SU-DHL-6 (cell line): ENCODE measurements around the gene ANKIB1.

Source experiments
- H2AFZ ChIP-seq: fragments of 200-600 bp; sonication (generic); 2 replicates; pipeline ENCODE4 v1.6.1; 2014; ENCODE audit warnings: low read depth, mild to moderate bottlenecking, moderate library complexity, mixed read lengths, antibody characterized with exemption, low read length; ENCODE audit not compliant: severe bottlenecking
- H3F3A ChIP-seq: fragments of 200-600 bp; shearing (Covaris generic); 2 replicates; pipeline ENCODE4 v1.6.0; 2016; ENCODE audit warnings: antibody characterized with exemption, mild to moderate bottlenecking; ENCODE audit not compliant: insufficient read depth
- H3K27ac ChIP-seq: fragments of 200-600 bp; sonication (generic); 2 replicates; pipeline ENCODE4 v1.5.1; 2016; ENCODE audit warnings: low read depth, mild to moderate bottlenecking, low read length, moderate library complexity, mixed read lengths
- H3K27me3 ChIP-seq: fragments of 200-600 bp; sonication (generic), shearing (Covaris generic); 2 replicates; pipeline ENCODE4 v1.6.0; 2014; ENCODE audit warnings: mild to moderate bottlenecking, low read length
- H3K36me3 ChIP-seq: fragments of 200-600 bp; sonication (generic); 2 replicates; pipeline ENCODE4 v1.6.1; 2014; ENCODE audit warnings: mild to moderate bottlenecking, low read length, mixed read lengths
- H3K4me2 ChIP-seq: fragments of 300-600, 200-600 bp; shearing (Covaris generic), sonication (generic); 2 replicates; pipeline ENCODE4 v1.6.0; 2014; ENCODE audit warnings: low read length, low read depth, mild to moderate bottlenecking; ENCODE audit not compliant: poor library complexity, severe bottlenecking
- H3K4me3 ChIP-seq: fragments of 200-600 bp; sonication (generic); 2 replicates; pipeline ENCODE4 v1.5.1; 2014; ENCODE audit warnings: antibody characterized with exemption, low read length, mild to moderate bottlenecking, mixed read lengths; ENCODE audit not compliant: insufficient read depth, poor library complexity, severe bottlenecking
- H3K79me2 ChIP-seq: fragments of 200-600 bp; sonication (generic); 2 replicates; pipeline ENCODE4 v1.6.1; 2014; ENCODE audit warnings: mild to moderate bottlenecking, low read length, moderate library complexity; ENCODE audit not compliant: insufficient read depth
- H3K9ac ChIP-seq: fragments of 200-600 bp; sonication (generic); 2 replicates; pipeline ENCODE4 v1.7.0; 2014; ENCODE audit warnings: mild to moderate bottlenecking, low read length
- H3K9me2 ChIP-seq: fragments of 200-600 bp; sonication (generic); replicated peaks from 2 replicates; pipeline ENCODE4 v1.6.1; 2014; ENCODE audit warnings: low read length; ENCODE audit not compliant: insufficient read depth
- H3K9me3 ChIP-seq: fragments of 200-600 bp; sonication (generic); 2 replicates; pipeline ENCODE4 v1.6.1; 2014; ENCODE audit warnings: low read length, mixed read lengths; ENCODE audit not compliant: insufficient read depth
- H4K20me1 ChIP-seq: fragments of 200-600 bp; sonication (generic); 2 replicates; pipeline ENCODE4 v1.6.1; 2014; ENCODE audit warnings: low read depth, mild to moderate bottlenecking, antibody characterized with exemption, low read length, moderate library complexity, mixed read lengths
- EZH2phosphoT487 ChIP-seq: fragments of 200-600 bp; sonication (generic), shearing (Covaris generic); conservative IDR thresholded peaks from 2 replicates; pipeline ENCODE4 v1.6.1; 2018; ENCODE audit warnings: mild to moderate bottlenecking, antibody characterized with exemption, low read length, moderate library complexity, mixed read lengths
- TF ChIP-seq, protein P1 (sequence below): fragments of 200-600 bp; sonication (generic); IDR thresholded peaks from one replicate; pipeline ENCODE4 v1.5.1; 2017; ENCODE audit warnings: antibody characterized with exemption, mild to moderate bottlenecking, low read length, moderate library complexity; ENCODE audit not compliant: insufficient read depth, poor library complexity, severe bottlenecking

Gene ANKIB1

DNA sequence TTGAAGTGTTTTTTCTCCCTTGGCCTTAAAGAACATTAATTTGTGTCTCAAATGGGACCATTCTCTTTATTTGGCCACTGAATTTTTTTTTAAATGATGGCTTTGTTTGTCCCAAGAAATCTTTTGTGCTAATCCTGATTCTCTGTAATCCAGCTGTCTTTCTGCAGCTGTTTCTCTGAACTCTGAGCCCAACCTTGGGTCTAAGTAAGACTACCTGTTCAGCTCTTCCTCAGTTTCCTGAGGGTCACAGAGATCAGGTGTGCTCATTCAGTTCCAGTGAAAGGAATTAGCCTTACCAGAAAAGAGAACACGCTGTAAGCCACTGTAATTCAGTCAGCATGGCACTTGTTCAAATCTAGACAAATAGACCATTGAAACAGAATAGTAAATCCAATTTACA is 94.2 kb downstream of the ANKIB1 start:
- no peaks in the 10 kb centered on the region for H3K9me2 ChIP-seq
- H3F3A ChIP-seq, result peaks cover 5% of the 10 kb centered on the region; the same call in 1 of the 2 replicates
- no peak overlapping the region for H3K27ac ChIP-seq
- no peaks in the 10 kb centered on the region for H3K9me3 ChIP-seq
- H2AFZ ChIP-seq, result no peak overlapping the region
- peaks cover 21% of the 10 kb centered on the region; the same call in 1 of the 2 replicates for H3K36me3 ChIP-seq
- no peak for TF ChIP-seq EZH2phosphoT487
- TF ChIP-seq, protein P1, sequence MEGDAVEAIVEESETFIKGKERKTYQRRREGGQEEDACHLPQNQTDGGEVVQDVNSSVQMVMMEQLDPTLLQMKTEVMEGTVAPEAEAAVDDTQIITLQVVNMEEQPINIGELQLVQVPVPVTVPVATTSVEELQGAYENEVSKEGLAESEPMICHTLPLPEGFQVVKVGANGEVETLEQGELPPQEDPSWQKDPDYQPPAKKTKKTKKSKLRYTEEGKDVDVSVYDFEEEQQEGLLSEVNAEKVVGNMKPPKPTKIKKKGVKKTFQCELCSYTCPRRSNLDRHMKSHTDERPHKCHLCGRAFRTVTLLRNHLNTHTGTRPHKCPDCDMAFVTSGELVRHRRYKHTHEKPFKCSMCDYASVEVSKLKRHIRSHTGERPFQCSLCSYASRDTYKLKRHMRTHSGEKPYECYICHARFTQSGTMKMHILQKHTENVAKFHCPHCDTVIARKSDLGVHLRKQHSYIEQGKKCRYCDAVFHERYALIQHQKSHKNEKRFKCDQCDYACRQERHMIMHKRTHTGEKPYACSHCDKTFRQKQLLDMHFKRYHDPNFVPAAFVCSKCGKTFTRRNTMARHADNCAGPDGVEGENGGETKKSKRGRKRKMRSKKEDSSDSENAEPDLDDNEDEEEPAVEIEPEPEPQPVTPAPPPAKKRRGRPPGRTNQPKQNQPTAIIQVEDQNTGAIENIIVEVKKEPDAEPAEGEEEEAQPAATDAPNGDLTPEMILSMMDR, result no peak
- no peaks in the 10 kb centered on the region for H4K20me1 ChIP-seq
- H3K27me3 ChIP-seq, result no peaks in the 10 kb centered on the region
- H3K4me2 ChIP-seq, result no peak overlapping the region
- H3K79me2 ChIP-seq, result no peaks in the 10 kb centered on the region
- H3K4me3 ChIP-seq, result no peak overlapping the region
- no peak overlapping the region for H3K9ac ChIP-seq

DNA sequence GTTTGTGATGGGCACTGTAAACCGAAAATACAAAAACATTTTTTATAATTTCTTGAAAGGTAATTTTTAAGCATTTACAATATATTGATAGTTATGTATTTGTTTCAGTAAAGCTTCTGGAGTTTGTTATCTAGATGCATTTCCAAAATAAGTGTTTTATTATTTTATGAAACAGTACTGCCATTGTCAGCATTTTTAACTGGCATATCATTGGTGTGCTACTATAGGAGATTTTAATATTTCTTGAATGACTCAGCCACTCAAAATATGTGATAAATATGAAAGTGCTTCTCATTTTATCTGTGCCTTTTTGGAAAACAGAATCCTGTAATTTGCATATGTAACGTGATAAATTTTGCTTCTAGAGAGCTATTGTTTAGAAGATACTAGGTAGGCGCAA is 97.9 kb downstream of the ANKIB1 start:
- H3K9me2 ChIP-seq, result no peaks in the 10 kb centered on the region
- H3K9me3 ChIP-seq, result no peaks in the 10 kb centered on the region
- no peak overlapping the region for H3K4me3 ChIP-seq
- TF ChIP-seq EZH2phosphoT487, result no peak
- no peak overlapping the region for H3K9ac ChIP-seq
- no peak overlapping the region for H3K4me2 ChIP-seq
- no peak overlapping the region for H2AFZ ChIP-seq
- H3K27me3 ChIP-seq, result no peaks in the 10 kb centered on the region
- peaks cover 31% of the 10 kb centered on the region; the same call in 1 of the 2 replicates for H3K36me3 ChIP-seq
- H3F3A ChIP-seq, result peaks cover 5% of the 10 kb centered on the region; the same call in 1 of the 2 replicates
- H3K27ac ChIP-seq, result no peak overlapping the region
- no peaks in the 10 kb centered on the region for H3K79me2 ChIP-seq
- no peaks in the 10 kb centered on the region for H4K20me1 ChIP-seq

DNA sequence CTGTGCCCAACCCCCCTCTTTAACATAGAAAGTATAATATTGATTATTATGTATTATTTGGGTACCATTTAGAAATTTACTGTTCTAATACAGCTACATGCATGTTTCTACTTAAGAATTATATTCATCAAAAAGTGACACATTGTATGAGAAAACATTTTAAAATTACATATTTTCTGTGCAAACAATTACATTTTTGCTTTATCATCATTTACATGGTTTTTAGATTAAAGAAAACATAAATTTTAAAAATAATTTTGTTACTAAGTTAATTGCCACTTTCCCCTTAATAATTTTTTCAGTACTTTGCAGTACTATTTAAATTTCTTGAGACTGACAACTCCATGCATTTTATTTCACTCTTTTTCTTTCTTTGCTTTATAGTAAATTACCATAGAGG is 106.2 kb downstream of the ANKIB1 start:
- Histone ChIP-seq H3K9me2 (no peaks in the 10 kb centered on the region), H3K27ac (no peak overlapping the region), H3F3A (peaks cover 5% of the 10 kb centered on the region; the same call in 1 of the 2 replicates), H3K9me3 (no peaks in the 10 kb centered on the region), H2AFZ (no peak overlapping the region), H3K4me2 (no peak overlapping the region), H3K4me3 (no peak overlapping the region), H3K27me3 (no peaks in the 10 kb centered on the region), H3K36me3 (peaks cover 24% of the 10 kb centered on the region), H4K20me1 (no peaks in the 10 kb centered on the region), H3K79me2 (no peaks in the 10 kb centered on the region), H3K9ac (no peak overlapping the region)
- TF ChIP-seq, protein P1, result no peak
- no peak for TF ChIP-seq EZH2phosphoT487

DNA sequence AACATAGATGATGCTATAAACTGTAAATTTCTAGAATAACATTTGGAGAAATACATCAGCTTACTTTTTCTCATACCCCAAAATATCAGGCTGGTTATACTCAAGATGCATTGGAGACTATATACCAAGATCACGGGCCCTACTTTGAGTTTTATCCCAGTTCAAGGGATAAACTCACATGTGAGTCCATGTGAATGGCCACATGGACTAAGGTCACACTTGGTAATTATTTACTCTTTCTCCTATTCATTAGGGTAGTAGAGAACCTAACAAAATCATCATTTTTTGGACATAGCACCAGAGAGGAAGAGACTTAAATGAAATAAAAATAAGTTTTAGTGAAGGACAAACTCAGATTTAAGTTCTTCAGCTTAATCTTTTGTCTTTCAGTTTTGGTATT is 108.4 kb downstream of the ANKIB1 start:
- TF ChIP-seq, protein P1, result no peak
- Histone ChIP-seq H3K4me2 (no peak overlapping the region), H3K27me3 (no peaks in the 10 kb centered on the region), H3K79me2 (no peaks in the 10 kb centered on the region), H4K20me1 (no peaks in the 10 kb centered on the region), H3K36me3 (peaks cover 32% of the 10 kb centered on the region), H3K27ac (no peak overlapping the region), H3K9me2 (no peaks in the 10 kb centered on the region), H3F3A (peaks cover 5% of the 10 kb centered on the region; the same call in 1 of the 2 replicates), H3K9me3 (no peaks in the 10 kb centered on the region), H2AFZ (no peak overlapping the region), H3K9ac (no peak overlapping the region), H3K4me3 (no peak overlapping the region)
